WTC11 (cell line): ENCODE data around the gene DNAH7.

Experiments
- FOXP1 ChIP-seq: sonication (generic); formaldehyde crosslinking; IDR thresholded peaks from 2 replicates; pipeline ENCODE4 v1.8.0; 2022; ENCODE audit warnings: missing genetic modification reagents, mild to moderate bottlenecking, moderate library complexity, borderline replicate concordance
- GRHL2 ChIP-seq: fragments of 250-450 bp; sonication (Bioruptor Pico); IDR thresholded peaks from 2 replicates; pipeline ENCODE4 v1.8.0; 2022; ENCODE audit warnings: mild to moderate bottlenecking, moderate library complexity; ENCODE audit not compliant: insufficient replicate concordance, severe bottlenecking
- MXD4 ChIP-seq: fragments of 250-450 bp; sonication (Bioruptor Pico); IDR thresholded peaks from 2 replicates; pipeline ENCODE4 v1.8.0; 2021; ENCODE audit warnings: mild to moderate bottlenecking, moderate library complexity, borderline replicate concordance
- SP1 ChIP-seq: sonication (generic); formaldehyde crosslinking; conservative IDR thresholded peaks from 2 replicates; pipeline ENCODE4 v1.8.1; 2022; ENCODE audit warnings: missing genetic modification reagents
- TF ChIP-seq, protein P1 (sequence below): fragments of 200-600 bp; IDR thresholded peaks from 2 replicates; pipeline ENCODE4 v1.8.0; 2022; ENCODE audit warnings: antibody characterized with exemption
- TF ChIP-seq, protein P2 (sequence below): fragments of 250-450 bp; sonication (Bioruptor Pico); IDR thresholded peaks from 2 replicates; pipeline ENCODE4 v1.9.0; 2021; ENCODE audit warnings: mild to moderate bottlenecking
- TF ChIP-seq, protein P3 (sequence below): sonication (generic); formaldehyde crosslinking; IDR thresholded peaks from 2 replicates; pipeline ENCODE4 v1.8.1; 2023; ENCODE audit warnings: mild to moderate bottlenecking, missing genetic modification reagents, moderate library complexity
- TF ChIP-seq, protein P4 (sequence below): sonication (generic); formaldehyde crosslinking; IDR thresholded peaks from 2 replicates; pipeline ENCODE4 v1.8.1; 2022; ENCODE audit warnings: low read depth, mild to moderate bottlenecking, moderate library complexity, missing genetic modification reagents, borderline replicate concordance
- TF ChIP-seq, protein P5 (sequence below): sonication (generic); formaldehyde crosslinking; IDR thresholded peaks from 2 replicates; pipeline ENCODE4 v1.8.1; 2022; ENCODE audit warnings: mild to moderate bottlenecking, missing genetic modification reagents, moderate library complexity, borderline replicate concordance

DNA sequence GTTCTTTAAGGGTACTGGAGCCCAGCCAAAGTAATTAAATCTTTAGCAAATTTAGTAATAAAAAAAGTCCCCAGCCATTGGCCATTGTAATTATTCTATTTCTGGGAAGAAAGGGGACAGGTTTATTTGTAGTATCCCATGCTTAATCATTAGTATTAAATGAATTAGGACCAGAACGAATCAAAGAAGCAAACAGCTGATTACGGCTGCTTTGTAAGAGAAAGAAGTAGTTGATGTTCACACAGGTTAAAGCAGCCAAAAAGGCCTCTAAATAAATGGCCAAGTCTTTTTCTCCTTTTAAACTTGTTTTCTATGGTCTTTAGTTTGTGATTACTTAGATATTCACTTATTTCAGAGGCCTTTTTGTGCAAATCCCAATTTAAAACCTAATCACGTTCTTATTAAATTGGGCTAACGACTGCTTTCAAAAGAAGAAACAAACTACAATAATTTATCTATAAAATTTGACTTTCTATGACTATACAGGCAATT lies 48.6 kb upstream of the DNAH7 start:
- TF ChIP-seq, protein P1, sequence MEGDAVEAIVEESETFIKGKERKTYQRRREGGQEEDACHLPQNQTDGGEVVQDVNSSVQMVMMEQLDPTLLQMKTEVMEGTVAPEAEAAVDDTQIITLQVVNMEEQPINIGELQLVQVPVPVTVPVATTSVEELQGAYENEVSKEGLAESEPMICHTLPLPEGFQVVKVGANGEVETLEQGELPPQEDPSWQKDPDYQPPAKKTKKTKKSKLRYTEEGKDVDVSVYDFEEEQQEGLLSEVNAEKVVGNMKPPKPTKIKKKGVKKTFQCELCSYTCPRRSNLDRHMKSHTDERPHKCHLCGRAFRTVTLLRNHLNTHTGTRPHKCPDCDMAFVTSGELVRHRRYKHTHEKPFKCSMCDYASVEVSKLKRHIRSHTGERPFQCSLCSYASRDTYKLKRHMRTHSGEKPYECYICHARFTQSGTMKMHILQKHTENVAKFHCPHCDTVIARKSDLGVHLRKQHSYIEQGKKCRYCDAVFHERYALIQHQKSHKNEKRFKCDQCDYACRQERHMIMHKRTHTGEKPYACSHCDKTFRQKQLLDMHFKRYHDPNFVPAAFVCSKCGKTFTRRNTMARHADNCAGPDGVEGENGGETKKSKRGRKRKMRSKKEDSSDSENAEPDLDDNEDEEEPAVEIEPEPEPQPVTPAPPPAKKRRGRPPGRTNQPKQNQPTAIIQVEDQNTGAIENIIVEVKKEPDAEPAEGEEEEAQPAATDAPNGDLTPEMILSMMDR, result no peak
- TF ChIP-seq, protein P2, sequence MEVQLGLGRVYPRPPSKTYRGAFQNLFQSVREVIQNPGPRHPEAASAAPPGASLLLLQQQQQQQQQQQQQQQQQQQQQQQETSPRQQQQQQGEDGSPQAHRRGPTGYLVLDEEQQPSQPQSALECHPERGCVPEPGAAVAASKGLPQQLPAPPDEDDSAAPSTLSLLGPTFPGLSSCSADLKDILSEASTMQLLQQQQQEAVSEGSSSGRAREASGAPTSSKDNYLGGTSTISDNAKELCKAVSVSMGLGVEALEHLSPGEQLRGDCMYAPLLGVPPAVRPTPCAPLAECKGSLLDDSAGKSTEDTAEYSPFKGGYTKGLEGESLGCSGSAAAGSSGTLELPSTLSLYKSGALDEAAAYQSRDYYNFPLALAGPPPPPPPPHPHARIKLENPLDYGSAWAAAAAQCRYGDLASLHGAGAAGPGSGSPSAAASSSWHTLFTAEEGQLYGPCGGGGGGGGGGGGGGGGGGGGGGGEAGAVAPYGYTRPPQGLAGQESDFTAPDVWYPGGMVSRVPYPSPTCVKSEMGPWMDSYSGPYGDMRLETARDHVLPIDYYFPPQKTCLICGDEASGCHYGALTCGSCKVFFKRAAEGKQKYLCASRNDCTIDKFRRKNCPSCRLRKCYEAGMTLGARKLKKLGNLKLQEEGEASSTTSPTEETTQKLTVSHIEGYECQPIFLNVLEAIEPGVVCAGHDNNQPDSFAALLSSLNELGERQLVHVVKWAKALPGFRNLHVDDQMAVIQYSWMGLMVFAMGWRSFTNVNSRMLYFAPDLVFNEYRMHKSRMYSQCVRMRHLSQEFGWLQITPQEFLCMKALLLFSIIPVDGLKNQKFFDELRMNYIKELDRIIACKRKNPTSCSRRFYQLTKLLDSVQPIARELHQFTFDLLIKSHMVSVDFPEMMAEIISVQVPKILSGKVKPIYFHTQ, result no peak
- TF ChIP-seq SP1 (CRISPR knock-in tag) (no peak), GRHL2 (CRISPR knock-in tag) (no peak), MXD4 (no peak), FOXP1 (CRISPR knock-in tag) (no peak)
- TF ChIP-seq, protein P3, sequence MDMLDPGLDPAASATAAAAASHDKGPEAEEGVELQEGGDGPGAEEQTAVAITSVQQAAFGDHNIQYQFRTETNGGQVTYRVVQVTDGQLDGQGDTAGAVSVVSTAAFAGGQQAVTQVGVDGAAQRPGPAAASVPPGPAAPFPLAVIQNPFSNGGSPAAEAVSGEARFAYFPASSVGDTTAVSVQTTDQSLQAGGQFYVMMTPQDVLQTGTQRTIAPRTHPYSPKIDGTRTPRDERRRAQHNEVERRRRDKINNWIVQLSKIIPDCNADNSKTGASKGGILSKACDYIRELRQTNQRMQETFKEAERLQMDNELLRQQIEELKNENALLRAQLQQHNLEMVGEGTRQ (CRISPR knock-in tag), result no peak
- TF ChIP-seq, protein P4, sequence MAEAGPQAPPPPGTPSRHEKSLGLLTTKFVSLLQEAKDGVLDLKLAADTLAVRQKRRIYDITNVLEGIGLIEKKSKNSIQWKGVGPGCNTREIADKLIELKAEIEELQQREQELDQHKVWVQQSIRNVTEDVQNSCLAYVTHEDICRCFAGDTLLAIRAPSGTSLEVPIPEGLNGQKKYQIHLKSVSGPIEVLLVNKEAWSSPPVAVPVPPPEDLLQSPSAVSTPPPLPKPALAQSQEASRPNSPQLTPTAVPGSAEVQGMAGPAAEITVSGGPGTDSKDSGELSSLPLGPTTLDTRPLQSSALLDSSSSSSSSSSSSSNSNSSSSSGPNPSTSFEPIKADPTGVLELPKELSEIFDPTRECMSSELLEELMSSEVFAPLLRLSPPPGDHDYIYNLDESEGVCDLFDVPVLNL (CRISPR knock-in tag), result no peak
- TF ChIP-seq, protein P5, sequence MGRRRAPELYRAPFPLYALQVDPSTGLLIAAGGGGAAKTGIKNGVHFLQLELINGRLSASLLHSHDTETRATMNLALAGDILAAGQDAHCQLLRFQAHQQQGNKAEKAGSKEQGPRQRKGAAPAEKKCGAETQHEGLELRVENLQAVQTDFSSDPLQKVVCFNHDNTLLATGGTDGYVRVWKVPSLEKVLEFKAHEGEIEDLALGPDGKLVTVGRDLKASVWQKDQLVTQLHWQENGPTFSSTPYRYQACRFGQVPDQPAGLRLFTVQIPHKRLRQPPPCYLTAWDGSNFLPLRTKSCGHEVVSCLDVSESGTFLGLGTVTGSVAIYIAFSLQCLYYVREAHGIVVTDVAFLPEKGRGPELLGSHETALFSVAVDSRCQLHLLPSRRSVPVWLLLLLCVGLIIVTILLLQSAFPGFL (CRISPR knock-in tag), result no peak
